ENCODE data around the gene DCAF11. TPM values are rescaled to one million over a fixed set of nuclear protein-coding genes. Genes with fewer than 3 reads are reported as not detected.
A peak's percentile ranks its signal among the peaks of the same experiment; 100 is the strongest.

Gene DCAF11
- total and polyA plus RNA-seq, 2 of the 13 experiments (the other 11 are each of a cell fraction or from before 2014, with no cell fraction given), result 150 to 257 TPM

DNA sequence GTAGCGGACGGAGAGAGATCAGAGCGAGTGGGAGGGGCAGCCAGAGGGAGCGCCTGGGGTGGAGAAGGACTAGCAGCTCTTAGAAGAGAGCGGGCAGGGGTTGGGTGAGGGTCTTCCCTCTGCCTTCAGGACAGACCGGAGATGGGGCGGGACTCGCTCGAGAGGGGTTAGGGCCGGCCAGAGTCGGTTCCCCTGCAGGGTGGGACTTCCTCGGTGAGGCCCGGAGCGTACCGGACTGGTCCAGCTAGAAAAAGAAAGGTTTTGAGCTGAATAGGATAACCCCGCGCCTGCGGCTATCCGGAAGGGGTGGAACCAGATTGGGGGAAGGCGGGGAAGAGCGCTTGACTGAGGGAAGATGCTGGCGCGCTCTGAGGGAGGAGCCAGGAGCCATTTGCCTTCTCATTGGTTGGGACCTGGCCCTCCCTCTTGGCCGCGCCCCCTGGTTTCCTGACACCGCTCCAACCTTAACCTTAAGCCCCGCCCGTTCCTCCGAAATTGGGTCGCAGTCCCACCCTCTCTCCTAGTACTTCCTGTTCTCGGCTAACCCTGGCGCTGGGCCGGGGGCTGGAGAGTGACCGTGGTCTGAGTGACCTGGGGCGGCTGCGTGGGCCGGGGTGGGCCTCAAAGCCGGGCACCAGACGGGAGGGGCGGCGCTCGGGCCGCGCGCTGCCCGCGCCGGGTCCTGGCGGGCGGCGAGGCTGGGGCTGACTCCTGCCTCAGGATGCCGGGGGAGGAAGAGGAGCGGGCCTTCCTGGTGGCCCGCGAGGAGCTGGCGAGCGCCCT is 32.6 kb downstream of the DCAF11 start, which contains the start of gene RNF31 (continued):
- TF ChIP-seq, protein P1, sequence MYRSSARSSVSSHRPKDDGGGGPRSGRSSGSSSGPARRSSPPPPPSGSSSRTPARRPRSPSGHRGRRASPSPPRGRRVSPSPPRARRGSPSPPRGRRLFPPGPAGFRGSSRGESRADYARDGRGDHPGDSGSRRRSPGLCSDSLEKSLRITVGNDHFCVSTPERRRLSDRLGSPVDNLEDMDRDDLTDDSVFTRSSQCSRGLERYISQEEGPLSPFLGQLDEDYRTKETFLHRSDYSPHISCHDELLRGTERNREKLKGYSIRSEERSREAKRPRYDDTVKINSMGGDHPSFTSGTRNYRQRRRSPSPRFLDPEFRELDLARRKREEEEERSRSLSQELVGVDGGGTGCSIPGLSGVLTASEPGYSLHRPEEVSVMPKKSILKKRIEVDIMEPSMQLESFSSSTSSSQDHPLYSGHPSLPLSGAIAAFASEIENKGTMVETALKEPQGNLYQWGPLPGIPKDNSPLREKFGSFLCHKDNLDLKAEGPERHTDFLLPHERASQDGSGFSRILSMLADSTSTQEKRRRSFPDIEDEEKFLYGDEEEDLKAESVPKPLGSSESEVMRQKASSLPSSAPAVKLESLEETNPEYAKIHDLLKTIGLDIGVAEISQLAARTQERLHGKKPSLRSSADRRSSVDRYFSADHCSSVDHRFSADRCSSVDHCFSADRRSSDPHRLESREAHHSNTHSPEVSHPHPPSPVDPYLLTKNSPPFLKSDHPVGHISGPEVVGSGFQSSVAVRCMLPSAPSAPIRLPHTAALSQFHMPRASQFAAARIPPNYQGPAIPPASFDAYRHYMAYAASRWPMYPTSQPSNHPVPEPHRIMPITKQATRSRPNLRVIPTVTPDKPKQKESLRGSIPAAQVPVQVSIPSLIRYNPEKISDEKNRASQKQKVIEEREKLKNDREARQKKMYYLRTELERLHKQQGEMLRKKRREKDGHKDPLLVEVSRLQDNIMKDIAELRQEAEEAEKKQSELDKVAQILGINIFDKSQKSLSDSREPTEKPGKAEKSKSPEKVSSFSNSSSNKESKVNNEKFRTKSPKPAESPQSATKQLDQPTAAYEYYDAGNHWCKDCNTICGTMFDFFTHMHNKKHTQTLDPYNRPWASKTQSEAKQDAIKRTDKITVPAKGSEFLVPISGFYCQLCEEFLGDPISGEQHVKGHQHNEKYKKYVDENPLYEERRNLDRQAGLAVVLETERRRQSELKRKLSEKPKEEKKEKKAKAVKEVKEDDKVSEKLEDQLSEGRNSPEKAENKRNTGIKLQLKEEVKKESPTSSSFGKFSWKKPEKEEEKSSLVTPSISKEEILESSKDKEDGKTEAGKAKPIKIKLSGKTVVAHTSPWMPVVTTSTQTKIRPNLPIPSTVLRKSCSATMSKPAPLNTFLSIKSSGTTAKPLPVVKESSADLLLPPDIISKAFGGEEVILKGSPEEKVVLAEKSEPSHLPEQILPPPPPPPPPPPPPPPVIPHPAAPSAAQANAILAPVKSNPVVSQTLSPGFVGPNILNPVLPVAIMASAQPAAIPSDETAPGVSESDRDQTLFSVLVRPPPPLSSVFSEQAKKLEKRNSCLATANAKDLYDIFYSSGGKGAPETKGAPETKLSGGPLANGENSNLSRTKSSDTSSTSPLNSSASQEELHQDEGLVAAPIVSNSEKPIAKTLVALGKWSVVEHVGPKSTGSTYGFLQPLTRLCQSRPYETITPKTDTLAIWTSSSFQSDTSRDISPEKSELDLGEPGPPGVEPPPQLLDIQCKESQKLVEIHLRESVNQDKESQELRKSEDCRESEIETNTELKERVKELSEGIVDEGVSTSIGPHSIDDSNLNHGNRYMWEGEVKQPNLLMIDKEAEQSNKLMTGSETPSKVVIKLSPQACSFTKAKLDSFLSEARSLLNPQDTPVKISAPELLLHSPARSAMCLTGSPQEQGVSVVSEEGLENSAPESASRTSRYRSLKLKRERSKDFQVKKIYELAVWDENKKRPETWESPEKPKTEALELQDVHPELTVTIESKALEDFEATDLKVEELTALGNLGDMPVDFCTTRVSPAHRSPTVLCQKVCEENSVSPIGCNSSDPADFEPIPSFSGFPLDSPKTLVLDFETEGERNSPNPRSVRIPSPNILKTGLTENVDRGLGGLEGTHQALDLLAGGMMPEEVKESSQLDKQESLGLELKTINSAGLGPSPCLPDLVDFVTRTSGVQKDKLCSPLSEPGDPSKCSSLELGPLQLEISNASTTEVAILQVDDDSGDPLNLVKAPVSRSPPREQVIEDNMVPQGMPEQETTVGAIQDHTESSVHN (CRISPR knock-in tag; IDR thresholded peaks at IDR 0.05), result no peak
- TF ChIP-seq YEATS4 (CRISPR knock-in tag; IDR thresholded peaks at IDR 0.05; ENCODE audit: borderline replicate concordance) (peak; percentile 86), ZNF777 (CRISPR knock-in tag; IDR thresholded peaks at IDR 0.05) (peak; percentile 59; the same call in 1 of the 2 replicates), DR1 (CRISPR knock-in tag; IDR thresholded peaks at IDR 0.05) (peak; percentile 12; the same call in 1 of the 2 replicates), SMAD3 (CRISPR knock-in tag; IDR thresholded peaks at IDR 0.05) (peak; percentile 29; the same call in 1 of the 2 replicates), GATAD1 (CRISPR knock-in tag; IDR thresholded peaks at IDR 0.05) (peak; percentile 88), PHF20 (CRISPR knock-in tag; IDR thresholded peaks at IDR 0.05) (no peak), ZNF446 (CRISPR knock-in tag; IDR thresholded peaks at IDR 0.05) (no peak), NFIB (CRISPR knock-in tag; IDR thresholded peaks at IDR 0.05; ENCODE audit: borderline replicate concordance) (no peak), ZNF501 (CRISPR knock-in tag; IDR thresholded peaks at IDR 0.05) (no peak), RFX5 (IDR thresholded peaks at IDR 0.05; ENCODE audit: low read depth, low read length) (peak; percentile 26; the same call in 1 of the 2 replicates), TCF7 (IDR thresholded peaks at IDR 0.05; ENCODE audit: low read depth) (no peak), STAG1 (CRISPR knock-in tag; IDR thresholded peaks at IDR 0.05) (no peak; the same call in 1 of the 2 replicates)
- TF ChIP-seq, protein P2, sequence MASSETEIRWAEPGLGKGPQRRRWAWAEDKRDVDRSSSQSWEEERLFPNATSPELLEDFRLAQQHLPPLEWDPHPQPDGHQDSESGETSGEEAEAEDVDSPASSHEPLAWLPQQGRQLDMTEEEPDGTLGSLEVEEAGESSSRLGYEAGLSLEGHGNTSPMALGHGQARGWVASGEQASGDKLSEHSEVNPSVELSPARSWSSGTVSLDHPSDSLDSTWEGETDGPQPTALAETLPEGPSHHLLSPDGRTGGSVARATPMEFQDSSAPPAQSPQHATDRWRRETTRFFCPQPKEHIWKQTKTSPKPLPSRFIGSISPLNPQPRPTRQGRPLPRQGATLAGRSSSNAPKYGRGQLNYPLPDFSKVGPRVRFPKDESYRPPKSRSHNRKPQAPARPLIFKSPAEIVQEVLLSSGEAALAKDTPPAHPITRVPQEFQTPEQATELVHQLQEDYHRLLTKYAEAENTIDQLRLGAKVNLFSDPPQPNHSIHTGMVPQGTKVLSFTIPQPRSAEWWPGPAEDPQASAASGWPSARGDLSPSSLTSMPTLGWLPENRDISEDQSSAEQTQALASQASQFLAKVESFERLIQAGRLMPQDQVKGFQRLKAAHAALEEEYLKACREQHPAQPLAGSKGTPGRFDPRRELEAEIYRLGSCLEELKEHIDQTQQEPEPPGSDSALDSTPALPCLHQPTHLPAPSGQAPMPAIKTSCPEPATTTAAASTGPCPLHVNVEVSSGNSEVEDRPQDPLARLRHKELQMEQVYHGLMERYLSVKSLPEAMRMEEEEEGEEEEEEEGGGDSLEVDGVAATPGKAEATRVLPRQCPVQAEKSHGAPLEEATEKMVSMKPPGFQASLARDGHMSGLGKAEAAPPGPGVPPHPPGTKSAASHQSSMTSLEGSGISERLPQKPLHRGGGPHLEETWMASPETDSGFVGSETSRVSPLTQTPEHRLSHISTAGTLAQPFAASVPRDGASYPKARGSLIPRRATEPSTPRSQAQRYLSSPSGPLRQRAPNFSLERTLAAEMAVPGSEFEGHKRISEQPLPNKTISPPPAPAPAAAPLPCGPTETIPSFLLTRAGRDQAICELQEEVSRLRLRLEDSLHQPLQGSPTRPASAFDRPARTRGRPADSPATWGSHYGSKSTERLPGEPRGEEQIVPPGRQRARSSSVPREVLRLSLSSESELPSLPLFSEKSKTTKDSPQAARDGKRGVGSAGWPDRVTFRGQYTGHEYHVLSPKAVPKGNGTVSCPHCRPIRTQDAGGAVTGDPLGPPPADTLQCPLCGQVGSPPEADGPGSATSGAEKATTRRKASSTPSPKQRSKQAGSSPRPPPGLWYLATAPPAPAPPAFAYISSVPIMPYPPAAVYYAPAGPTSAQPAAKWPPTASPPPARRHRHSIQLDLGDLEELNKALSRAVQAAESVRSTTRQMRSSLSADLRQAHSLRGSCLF (CRISPR knock-in tag; IDR thresholded peaks at IDR 0.05; ENCODE audit: borderline replicate concordance), result no peak
- TF ChIP-seq, protein P3, sequence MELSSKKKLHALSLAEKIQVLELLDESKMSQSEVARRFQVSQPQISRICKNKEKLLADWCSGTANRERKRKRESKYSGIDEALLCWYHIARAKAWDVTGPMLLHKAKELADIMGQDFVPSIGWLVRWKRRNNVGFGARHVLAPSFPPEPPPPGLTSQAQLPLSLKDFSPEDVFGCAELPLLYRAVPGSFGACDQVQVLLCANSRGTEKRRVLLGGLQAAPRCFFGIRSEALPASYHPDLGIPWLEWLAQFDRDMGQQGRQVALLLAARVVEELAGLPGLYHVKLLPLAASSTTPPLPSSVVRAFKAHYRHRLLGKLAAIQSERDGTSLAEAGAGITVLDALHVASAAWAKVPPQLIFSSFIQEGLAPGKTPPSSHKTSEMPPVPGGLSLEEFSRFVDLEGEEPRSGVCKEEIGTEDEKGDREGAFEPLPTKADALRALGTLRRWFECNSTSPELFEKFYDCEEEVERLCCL (CRISPR knock-in tag; IDR thresholded peaks at IDR 0.05; ENCODE audit: borderline replicate concordance), result no peak
